Stimulated activated naive CD8-positive, alpha-beta T cell treated with anti-CD3 and anti-CD28 coated beads, Interleukin-15, Interleukin-2, amounts not matched to agents 100 U/mL and 50 U/mL, for 24 hours (primary cell): ENCODE results near the gene MAPK10.
"Not testable (repeated sequence)": the region's sequence is repeated elsewhere in the genome, so short reads cannot be mapped to it uniquely, and the experiment has no call there.

Experiments
- ATAC-seq: fragments of 150-1000 bp; cut with Tn5 transposase; one replicate; pipeline ENCODE4 v1.10.0; 2021
- DNase-seq: peaks from one replicate; pipeline ENCODE4 v3.0.0; 2021

The MAPK10 gene

DNA sequence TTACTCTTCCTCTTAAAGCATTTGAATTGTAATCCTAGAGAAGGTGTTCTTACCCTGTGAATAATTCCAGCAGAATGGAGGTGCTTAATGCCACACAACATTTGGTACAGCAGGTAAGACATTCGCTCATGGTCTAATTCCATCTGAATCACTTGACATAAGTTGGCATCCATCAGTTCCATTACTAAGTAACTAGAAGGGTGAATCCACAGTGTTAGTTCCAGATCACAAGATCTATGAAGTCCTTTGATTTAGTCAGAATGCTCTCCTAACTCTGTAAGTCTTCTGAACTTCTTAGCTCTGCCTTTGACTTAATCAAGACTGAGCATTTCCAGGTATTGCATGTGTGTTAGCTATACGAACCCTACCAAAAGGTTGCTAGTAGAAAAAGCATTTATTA lies 258.0 kb downstream of the MAPK10 start:
- no peak for ATAC-seq
- no peak for DNase-seq

DNA sequence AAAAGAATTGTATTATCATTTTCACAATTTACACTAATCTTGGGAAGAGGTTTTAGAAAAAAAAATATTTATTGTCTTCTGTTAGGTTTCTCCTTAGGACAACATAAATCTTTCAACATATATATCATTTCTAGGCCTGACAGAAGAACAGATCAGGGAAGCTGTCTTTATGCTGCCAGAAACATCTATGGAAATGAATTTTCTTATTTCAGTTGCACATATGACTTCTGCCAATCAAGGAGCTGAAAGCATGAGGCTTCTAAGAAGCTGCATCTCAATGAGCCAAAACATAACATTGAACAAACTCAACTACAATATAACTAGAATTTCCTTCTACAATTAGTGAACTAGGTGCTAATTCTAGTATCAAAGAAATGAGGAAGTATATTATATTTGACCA lies 258.4 kb downstream of the MAPK10 start:
- ATAC-seq: no peak
- no peak for DNase-seq

- ATAC-seq: no peak
- DNase-seq: no peak
Observed at GRCh38 chr4:86100539-86101215, 259.2 kb downstream of the MAPK10 start.

DNA sequence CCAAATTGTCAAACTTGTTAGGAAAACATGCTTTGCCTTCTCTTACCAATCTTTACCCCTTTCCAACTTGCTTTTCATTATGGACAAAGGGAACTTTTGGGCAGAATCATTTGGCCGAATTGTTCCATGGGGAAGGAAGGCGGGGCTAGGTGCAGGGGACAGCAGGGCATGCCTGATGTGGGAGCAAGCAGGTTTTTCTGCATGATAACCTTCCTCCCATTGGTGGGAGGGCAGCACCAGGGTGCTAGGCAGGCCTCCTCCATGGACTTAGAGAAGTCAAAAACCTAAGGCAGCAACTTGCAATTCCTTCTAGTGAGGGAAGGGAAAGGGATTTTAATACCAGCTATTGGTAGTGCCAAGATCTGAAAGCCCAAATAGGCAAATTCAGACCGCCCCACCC lies 260.5 kb downstream of the MAPK10 start:
- DNase-seq: no peak
- no peak for ATAC-seq

DNA sequence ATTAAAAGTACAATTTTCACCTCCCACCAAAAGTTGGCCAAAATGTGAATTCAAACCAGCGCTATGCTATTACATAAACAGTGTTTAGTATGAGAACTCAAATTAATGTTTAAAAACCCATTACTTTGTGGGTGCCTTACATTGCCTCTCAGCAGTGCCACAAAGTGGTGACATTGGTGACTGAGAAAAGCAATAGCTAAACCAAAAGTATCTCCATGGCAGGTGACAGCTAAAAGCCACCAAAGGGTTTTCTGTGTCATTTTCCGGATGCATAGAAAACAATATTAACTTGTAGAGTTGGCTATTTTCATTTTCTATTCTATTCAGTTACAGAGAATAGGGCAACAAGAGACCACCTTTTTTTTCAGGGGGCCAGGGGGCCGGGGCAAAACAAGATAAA lies 261.2 kb downstream of the MAPK10 start:
- ATAC-seq (no peak), DNase-seq (no peak)

- DNase-seq (no peak), ATAC-seq (no peak)
Observed at GRCh38 chr4:86096373-86096772, 263.5 kb downstream of the MAPK10 start.

- DNase-seq (no peak), ATAC-seq (no peak)
Observed at GRCh38 chr4:86092684-86093083, 267.2 kb downstream of the MAPK10 start.

DNA sequence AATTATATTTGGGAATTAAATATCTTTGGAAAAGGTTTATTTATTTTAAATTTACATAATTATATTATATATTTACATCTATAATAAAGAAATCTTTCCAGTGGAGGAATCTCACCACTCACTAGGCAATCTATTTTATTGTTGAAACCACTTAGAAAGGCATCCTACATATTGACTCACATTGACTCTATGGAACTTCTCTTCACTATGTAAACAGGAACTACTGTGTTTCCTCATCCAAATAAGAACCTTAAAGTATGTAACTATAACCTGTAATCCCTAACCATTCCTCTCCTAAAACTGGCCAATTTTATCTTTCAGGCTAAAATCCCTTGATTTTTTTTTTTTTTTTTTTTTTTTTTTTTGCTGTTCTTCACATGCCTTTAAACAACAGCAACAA lies 268.7 kb downstream of the MAPK10 start:
- DNase-seq: no peak
- ATAC-seq: no peak

GRCh38 chr4:86089781-86090323 lies 270.0 kb downstream of the MAPK10 start:
- ATAC-seq (no peak), DNase-seq (no peak)

DNA sequence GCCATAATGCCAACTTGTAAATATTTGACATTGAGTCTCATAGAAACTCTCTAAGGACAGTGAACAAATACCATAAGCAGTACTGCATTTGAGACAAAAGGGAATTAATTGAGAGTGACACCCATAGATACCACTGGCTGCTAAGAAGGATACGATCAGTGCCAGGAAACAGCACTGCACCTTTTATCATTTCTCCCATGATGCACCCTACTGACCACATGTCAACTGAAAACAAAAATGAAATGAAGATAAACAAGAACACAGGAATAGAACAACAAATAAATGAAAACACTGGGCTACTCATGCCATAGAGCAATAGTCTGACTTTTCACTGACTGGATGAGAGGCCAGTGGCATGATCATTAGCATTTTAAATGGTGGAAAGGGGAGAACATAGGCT lies 270.8 kb downstream of the MAPK10 start:
- ATAC-seq (no peak), DNase-seq (no peak)

- not testable (repeated sequence) for ATAC-seq, DNase-seq
Observed at GRCh38 chr4:86075796-86076195, 284.1 kb downstream of the MAPK10 start.

- DNase-seq: no peak
Observed at GRCh38 chr4:86060341-86060740, 299.5 kb downstream of the MAPK10 start.

DNA sequence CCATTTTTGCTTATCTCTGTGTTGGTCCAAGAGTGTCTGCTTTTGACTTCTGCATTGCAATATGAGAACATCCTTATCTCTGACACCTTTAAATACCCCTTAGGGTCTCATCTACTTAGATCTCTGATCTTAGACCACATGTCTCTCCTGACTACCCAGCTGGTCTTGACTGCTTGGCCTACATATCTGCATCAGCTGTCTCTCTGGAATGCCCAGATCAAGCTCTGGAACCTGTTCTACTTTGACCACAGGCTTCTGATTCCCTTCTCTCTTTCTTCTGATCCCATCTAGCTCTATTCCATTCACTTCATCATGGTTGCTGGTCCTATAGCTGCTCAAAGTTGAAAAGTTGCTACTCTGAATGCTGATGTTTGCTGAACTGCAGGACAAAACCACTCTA lies 301.2 kb downstream of the MAPK10 start:
- no peak for ATAC-seq
- no peak for DNase-seq

More at GRCh38 chr4:86060341-86060740, 299.5 kb downstream of the MAPK10 start:
- ATAC-seq: no peak

DNA sequence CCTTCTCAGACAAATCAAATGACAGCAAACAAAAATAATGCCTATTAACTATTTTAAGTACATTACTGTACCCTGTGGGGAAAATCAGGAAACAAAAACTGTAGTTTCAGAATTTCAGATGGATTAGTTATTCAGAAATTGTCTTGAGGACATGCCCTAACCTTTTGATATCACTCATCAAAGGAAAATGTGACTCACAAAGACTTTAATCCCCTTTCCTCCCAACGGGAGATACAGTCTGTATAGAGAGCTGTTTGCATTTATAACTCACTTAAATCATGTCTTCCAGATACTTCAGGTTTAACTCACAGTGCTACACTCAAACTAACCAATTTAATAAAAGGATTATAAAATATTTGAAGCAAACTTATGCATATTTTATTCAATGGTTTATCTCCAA lies 304.0 kb downstream of the MAPK10 start:
- ATAC-seq: no peak

GRCh38 chr4:86054286-86055032 lies 305.4 kb downstream of the MAPK10 start:
- DNase-seq (no peak), ATAC-seq (no peak)

More for the DNA sequence above, 304.0 kb downstream of the MAPK10 start:
- DNase-seq: no peak

DNA sequence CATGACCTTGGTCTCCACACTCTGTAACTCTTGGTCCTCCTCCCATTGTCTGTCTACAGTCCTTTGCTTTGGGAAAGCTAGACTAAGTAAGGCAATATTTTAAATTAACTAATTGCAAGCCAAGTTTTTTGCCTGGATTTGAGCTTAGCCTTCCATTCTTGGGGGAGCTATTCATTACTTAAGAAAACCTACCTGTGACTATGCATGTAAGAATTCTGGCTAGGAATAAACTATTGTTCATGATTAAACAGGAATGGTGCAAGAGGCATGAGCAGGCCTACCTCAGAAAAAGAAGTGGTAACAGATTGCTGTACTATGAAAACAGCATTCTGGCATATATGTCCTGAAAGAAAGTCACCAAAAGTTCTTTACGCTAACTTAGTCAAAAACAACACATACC lies 309.4 kb downstream of the MAPK10 start:
- no peak for DNase-seq
- ATAC-seq: no peak

GRCh38 chr4:86048426-86048825 lies 311.4 kb downstream of the MAPK10 start:
- DNase-seq: no peak

DNA sequence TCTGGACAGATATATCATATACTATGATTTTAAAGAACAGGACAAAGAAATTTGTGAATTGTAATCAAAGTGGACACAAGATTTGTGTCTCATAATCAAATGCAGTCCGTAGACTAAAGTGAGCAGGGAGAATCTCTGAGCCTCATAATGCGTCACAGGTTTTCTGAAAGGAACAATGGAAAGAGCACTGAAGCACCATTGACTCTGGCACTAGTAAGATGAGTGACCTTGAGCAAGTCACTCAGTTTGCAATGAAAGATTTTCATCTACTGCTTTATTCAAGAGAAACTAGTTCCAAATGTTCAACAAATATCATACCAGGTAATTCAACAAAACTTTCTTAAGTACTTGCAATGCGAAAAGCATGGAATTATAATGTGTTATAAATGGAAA lies 315.3 kb downstream of the MAPK10 start:
- no peak for ATAC-seq
- DNase-seq: no peak

More at GRCh38 chr4:86048426-86048825, 311.4 kb downstream of the MAPK10 start:
- no peak for ATAC-seq

- DNase-seq: peak; percentile 6
- no peak for ATAC-seq
Observed at GRCh38 chr4:86043755-86044592, 315.9 kb downstream of the MAPK10 start.

DNA sequence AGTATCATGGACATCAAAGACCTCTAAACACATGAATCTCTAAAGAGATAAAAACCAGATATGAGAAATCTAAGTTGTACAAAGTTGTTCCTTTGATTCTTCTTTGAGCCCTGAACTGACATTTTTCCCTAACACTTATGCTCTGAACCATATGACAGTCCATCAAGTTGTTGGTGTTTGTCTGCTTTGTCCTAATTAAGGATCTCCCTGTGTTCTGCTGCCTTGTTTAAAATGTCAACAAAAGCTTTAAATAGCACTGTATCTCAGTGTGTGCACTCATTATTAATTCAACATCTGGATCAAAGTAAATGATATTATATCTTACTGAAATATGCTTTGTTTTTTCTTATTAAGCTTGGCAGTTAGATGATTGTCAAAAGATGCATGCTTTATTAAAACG lies 321.8 kb downstream of the MAPK10 start:
- no peak for DNase-seq
- no peak for ATAC-seq

GRCh38 chr4:86036736-86037135 lies 323.1 kb downstream of the MAPK10 start:
- no peak for DNase-seq
- ATAC-seq: no peak

DNA sequence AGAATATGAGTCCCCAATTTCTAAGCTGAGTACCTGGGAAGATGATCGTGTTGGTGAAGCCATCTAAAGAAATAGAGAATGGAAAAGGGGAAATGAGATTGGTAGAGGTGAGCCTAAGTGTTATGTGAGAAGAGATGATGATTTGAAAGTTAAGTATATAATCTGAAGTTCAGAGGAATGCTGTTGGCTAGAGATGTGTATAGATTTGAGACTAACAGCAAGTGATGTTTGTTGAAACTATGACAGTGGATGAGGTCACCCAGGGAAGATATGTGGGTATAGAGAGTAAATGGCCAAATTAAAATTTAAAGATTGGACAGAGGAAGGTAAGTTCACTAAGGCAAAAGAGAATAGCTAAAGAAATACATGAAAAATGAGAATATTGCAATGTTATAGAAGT lies 324.2 kb downstream of the MAPK10 start:
- ATAC-seq (no peak), DNase-seq (no peak)

DNA sequence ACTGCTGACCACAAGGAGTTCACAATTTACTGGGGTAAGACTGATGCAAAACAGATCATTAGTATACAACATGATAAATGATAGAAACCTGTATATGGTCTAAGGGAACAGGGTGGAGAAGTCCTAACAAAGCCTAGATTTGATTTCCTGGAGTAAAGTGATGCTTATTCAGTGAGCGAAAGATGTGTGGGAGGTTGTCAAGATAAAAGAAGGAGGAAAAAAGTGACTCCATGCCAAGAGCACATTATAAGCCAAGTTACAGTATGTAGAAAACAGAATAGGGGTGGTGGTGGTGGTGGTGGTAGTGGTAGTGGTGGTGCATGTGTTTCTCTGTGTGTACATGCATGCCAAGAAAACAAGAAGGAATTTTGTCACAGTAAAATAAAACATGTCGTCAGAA lies 325.2 kb downstream of the MAPK10 start:
- DNase-seq: no peak

More for the DNA sequence above, 325.2 kb downstream of the MAPK10 start:
- no peak for ATAC-seq
